VCaP (cell line): Measurements from ENCODE around the gene PRR19.

Experiments used
- H3K27ac ChIP-seq: fragments of 450-650 bp; 2 replicates; pipeline ENCODE4 v1.5.1; 2017
- CTCF ChIP-seq: fragments of 450-650 bp; conservative IDR thresholded peaks from 2 replicates; pipeline ENCODE4 v1.5.1; 2017; ENCODE audit warnings: mild to moderate bottlenecking, moderate library complexity

PRR19 gene

GRCh38 chr19:42312370-42312769, 10.4 kb downstream of the PRR19 start:
- H3K27ac ChIP-seq: peak overlapping the region; percentile 85; the same call in 1 of the 2 replicates
- no peak for TF ChIP-seq CTCF

DNA sequence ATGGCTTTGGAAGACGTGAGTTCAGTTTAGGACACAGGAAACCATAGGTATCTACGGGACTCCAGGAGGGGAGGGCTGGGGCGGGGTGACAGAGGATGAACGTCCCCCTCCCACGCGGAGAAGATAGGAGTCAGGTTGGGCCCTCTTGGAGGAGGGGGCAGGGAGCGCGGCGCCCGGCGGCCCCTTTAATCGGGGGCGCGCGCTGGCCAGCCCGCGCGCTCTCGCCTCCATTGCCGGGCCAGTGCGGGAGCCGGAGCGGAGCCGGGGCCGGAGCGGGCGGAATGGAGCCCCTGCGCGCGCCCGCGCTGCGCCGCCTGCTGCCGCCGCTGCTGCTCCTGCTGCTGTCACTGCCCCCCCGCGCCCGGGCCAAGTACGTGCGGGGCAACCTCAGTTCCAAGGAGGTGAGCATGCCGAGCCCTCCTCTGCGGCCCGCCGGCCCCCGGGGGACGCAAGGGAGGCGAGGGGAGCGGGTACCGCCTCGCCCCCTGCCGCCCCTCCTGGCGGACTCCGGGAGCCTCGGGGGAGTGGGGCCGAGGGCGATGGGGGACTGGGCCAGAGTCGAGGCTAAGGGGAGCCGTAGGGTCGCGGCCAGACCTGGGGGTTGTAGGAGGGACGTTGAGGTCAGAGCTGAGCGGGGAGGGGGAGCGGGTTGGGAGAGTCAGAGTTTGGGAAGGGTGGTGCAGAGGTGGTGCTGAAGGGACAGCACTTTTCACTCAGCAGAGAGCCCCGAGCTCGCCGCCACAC, 11.3 kb downstream of the PRR19 start, which contains the start of gene TMEM145:
Gene TMEM145 (plus strand): TSS at position 214 of the 744 bp plus-strand sequence. CDS start 68 bp downstream, at position 282.
- peak within 1 kb of the TSS; percentile 85 for H3K27ac ChIP-seq
- TF ChIP-seq CTCF: peak; percentile 57

GRCh38 chr19:42313840-42314755, 12.2 kb downstream of the PRR19 start:
- no peak for TF ChIP-seq CTCF
- H3K27ac ChIP-seq: peak overlapping the region; percentile 85

GRCh38 chr19:42315024-42315423, 13.1 kb downstream of the PRR19 start:
- no peak overlapping the region for H3K27ac ChIP-seq
- no peak for TF ChIP-seq CTCF

- no peak for TF ChIP-seq CTCF
- H3K27ac ChIP-seq: no peak overlapping the region
Observed at GRCh38 chr19:42316223-42317211, 14.6 kb downstream of the PRR19 start.

GRCh38 chr19:42317535-42317934, 15.6 kb downstream of the PRR19 start:
- H3K27ac ChIP-seq: no peak overlapping the region

More at GRCh38 chr19:42317535-42317934, 15.6 kb downstream of the PRR19 start:
- no peak for TF ChIP-seq CTCF
